Endothelial cell of hepatic sinusoid (primary cell): ENCODE results near the gene FSTL5.

Experiments
- in situ Hi-C: cut with HindIII; loops from 2 replicates; pipeline ENCODE4 v1.10.0; 2017; ENCODE audit warnings: low sequenced_read_pairs

Gene FSTL5

DNA sequence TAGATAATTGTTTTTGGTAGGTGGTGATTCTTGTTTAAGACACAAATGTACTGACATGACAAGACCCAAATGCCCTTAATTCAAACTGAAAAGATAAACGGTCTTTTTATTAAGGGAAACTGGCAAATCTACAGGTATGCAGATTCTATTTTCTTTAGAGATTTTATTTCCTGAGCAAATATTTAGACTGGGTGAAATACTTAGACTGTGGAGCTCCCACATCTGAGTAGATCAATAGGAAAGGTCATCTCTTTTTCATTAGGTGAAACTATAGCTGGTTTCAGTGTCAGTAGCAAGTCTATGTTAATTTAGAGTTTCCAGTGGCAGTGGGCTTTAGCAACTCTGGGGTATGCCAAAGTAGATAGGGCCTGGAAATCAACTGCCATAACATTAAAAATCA lies 446.7 kb downstream of the FSTL5 start:
- in situ Hi-C loops, result no loop called here

DNA sequence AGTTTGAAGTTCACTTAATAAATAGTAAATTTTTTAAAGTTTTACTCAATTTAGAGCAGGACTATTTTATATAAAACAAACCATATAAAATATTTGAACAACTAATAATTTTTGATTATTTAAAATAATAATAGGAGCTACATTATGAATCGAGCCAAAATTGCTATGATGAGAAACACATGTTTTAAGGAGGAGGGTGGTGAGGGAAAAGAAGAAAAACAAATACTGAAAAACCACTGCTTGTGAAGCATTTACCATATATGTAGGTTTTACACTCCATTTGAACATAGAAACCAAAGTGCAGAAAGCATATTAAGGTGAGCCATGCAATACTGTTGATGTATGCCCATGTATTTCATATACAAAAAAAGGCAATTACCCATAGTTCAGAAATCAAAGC lies 448.9 kb downstream of the FSTL5 start:
- in situ Hi-C loops, result no loop called here

DNA sequence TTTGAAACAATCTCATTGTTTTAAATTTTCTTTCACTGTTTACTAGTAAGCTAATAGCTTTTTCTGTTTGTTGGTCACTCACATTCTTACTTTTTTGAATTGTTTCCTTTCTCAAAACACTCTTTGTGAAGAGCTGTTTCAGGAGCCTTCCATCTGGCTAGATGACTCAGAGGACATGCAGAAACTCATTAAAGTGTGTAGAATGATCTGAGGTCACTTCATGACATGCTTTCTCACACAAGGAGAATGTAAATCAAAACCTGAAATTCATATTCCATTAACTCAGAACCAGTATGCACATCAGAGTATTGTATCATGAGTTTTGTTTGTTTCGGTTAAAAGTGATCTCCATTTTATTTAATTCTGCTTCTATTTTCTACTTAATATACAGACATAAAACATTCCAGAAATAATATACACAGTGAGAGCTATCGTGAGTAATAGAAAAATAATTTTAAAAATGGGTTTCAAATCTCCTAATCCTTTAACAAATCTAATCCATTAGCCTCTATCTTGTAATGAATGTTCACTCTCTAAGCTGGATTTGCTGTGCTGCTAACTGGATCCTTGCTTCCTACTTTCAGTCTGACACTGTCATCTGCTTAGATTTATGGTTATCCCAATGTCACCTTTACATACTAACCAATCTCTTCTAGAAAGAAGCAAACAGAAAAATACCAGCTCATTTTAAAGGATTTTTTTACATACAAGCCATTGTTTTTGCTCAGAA lies 449.6 kb downstream of the FSTL5 start:
- in situ Hi-C loops, result no loop called here

DNA sequence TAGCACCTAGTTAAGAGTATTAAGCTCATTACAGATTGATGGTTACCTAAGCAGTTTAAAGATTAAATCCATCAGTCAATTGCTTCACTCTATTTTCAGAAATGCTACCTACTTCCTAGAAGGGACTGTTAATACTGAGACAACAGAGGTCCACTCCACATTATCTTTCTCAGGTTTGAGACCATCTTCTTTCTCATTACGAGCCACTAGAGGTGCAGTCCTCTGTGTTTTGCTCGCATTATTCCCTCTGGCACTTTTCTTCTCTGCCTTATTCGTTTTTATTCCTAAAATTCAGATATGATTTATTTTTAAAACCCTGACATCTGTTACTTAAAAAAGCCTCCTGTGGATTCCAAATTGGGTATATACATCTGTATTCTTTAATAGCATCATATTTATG lies 459.1 kb downstream of the FSTL5 start:
- in situ Hi-C loops, result no loop called here

DNA sequence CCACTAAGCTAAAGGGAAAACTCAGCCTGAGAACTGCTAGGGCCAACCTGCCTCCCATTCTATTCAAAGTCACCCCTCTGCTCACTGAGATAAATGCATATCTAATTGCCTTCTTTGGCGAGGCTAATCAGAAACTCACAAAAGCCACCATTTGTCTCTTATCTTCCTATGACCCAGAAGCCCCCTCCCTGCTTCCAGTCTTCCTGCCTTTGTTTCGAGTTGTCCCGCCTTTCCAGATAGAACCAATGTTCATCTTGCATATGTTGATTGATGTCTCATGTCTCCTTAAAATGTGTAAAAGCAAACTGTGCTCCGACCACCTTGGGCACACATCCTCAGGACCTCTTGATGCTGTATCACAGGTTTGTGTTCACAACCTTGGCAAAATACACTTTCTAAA lies 459.8 kb downstream of the FSTL5 start:
- in situ Hi-C loops, result no loop called here

DNA sequence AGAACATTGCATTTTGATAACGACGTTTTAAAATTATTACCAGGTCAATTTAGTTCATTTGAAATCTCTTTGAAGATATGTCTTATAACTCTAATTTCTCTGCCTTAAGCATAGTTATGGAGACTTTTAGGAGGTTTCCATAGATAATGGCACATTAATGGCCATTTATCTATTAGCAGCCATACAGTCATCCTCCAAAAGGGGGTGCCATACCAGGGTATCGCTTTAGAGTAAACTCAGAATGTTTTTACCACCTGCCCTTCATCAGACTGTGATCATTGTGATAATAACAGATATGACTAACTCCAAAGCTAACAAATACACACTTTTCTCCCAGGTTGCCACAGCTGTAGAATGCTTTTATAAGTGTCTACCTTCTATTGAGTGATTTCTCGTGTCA lies 461.5 kb downstream of the FSTL5 start:
- in situ Hi-C loops, result no loop called here

DNA sequence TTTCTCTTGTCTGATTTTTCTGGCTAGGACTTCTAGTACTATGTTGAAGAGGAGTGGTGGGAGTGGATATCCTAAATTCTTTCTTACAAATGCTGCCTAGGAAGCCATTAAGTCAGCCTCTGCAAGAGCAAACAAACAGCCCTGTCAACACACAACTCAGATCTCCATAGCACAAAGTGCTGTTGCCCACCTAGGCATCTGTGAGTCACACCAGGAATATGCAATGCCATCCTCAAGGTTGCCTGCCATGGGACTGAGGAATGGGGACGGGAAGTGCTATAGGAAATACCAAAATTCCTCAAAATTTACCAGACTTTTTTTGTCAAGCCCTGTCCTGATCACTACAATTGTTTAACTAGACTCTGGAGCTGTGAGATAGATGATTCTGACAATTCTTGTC lies 466.9 kb downstream of the FSTL5 start:
- in situ Hi-C loops, result no loop called here

DNA sequence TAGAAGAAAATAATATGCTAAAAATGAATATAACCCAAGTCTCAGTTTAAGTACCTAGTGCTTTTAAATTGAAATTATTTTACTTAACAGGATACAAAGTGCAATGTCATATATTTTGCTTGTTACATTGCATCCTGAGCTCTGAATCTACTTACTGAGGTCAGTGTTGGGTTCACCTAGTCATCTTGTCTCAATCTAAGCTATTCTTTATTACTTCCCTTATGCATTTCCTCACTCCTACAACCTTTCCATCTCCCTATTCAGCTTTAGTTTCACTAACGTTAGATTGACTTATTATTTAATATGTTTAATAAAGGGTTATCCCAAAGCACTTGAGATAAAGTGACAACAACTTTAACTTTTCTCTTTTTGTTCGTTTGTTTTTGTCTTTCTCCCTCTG lies 483.7 kb downstream of the FSTL5 start:
- in situ Hi-C loops, result no loop called here

DNA sequence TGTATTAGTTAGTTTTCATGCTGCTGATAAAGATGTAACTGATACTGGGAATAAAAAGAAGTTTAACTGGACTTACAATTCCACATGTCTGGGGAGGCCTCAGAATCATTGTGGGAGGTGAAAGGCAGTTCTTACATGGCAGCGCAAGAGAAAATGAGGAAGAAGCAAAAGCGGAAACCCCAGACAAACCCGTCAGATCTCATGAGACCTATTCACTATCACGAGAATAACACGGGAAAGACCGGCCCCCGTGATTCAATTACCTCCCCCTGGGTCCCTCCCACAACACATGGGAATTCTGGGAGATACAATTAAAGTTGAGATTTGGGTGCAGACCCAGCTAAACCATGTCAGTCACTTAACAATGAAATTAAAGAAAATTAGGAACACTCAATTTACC lies 499.1 kb downstream of the FSTL5 start:
- in situ Hi-C loops, result no loop called here

DNA sequence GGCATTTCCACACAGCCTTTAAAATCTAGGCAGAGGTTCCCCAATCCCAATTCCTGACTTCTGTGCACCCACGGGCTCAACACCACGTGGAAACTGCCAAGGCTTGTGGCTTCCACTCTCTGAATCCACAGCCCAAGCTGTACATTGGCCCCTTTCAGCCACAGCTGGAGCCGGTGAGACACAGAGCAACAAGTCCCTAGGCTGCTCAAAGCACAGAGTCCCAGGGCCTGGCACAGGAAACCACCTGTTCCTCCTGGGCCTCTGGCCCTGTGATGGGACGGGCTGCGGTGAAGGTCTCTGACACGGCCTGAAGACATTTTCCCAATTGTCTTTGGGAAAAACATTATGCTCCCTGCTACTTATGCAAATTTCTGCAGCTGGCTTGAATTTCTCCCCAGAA lies 500.0 kb downstream of the FSTL5 start:
- in situ Hi-C loops, result no loop called here

DNA sequence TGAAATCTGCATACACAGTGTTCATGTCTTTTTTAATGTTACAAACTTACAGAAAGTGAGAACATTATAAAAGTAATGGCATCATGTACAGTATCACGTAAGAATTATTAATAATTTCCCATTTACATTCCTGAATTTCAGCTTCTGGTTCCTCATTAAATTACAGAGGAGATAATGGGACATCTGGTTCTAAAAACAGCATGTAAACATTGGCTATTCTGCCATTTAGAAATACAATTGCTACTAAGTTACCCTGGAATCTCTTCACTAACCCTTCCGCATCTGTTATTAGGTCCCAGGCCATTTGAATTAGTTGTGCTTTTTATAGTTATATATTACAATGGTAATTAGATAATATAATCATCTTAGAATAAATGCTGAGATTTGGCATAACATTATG lies 505.1 kb downstream of the FSTL5 start:
- in situ Hi-C loops, result no loop called here

DNA sequence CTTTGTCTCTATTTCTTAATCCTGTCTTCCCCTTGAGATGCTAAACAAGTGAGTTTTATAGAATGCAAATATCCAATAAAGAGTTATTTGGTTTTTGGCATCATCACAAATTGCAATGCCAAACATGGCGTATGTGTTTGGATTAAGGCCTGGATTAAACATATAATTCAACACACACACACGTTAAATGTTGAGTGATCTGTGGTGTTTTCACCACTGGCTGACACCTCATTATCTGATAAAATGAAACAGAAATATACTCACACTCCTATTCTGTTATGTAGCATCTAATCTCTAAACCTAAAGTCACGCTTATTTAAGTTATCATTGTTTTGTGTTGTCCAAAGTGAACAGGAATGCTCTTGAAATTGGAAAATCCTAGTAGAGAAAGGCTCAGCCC lies 506.2 kb downstream of the FSTL5 start:
- in situ Hi-C loops, result no loop called here

DNA sequence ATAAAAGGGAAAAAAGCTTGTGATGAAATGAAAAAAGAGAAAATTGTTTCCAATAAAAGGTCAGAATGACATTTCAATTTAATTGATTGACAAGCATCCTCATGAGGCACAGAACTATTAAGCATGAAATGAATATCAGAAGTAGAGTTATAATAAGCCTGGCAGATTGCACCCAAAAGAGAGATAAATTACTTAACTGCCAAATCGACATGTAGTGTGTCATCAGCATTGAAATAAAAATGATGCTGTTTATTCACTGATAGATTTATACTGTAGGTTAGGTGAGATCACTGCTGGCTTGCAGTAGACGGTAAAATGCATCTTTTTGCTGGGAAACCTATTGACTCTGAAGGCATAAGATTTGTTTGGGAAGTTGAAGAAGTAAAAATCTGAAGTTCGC lies 507.2 kb downstream of the FSTL5 start:
- in situ Hi-C loops, result no loop called here

DNA sequence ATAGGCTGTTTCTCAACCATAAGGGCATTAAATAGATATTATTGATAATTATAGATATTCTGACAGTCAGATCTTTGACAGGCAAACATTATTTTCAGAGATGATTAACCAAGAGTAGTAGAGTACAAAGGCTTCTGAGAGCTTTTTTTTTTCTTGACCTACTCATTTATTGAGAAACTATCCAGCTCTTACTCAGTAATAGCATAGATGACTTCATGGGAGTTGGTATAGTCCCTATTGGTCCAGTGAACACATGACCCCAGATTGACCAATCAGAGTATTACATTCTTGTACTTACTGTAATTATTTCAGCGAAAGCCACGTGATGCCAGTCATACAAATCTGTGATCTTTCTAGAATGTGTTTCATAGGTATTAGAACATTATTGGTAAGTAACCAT lies 508.7 kb downstream of the FSTL5 start:
- in situ Hi-C loops, result no loop called here

DNA sequence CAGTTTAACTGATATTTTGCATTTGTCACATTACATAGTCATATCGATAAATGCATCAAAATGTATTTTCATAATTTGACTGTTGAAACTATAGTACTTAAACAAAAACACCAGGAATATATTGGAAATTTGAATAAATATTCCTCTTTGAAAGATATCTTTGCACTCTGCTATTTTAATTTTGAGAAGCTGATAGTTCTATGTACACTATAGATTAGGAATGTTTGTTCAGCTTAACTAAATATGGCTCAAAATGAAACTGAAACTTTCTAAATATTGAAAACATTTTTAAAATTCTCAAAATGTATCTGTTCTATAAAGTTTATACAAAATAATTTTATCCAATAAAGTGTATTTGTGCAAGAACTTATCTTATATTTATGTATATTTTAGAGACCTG lies 510.1 kb downstream of the FSTL5 start:
- in situ Hi-C loops, result no loop called here

DNA sequence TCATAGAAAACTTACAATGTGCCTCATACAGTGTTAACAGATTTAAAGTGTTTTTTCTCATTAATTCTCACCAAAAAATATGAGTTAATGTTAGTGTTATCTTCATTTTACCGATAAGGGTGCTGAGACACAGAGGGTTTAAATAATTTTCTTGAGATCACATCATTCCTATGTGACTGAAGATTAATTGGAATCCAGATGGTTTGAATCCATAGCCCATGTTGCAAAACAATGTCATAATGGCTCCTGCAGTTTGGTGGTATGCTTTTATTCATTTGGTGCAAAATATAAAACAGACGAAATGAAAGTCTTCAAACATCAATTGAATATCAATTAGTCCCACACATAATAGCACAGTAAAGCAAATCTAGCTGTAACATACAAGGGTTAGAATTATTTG lies 512.2 kb downstream of the FSTL5 start:
- in situ Hi-C loops, result no loop called here

DNA sequence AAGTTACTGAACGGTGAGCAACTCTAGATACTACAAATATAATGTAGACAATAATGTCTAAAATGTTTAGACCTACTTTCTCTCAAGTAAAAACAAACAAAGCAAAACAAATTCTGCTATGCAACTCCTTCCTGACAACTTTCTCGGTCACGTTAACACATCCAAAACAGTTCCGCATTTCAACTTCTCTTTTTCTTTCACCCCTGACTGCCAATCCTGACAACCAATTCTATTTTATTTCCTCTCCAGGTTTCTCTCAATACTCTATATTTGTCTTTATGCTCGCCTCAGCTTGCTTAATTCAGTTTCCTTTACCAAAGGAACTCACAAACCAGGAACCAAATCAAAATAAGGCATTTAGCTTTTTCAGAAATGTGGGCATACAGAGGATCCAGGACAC lies 513.0 kb downstream of the FSTL5 start:
- in situ Hi-C loops, result no loop called here

DNA sequence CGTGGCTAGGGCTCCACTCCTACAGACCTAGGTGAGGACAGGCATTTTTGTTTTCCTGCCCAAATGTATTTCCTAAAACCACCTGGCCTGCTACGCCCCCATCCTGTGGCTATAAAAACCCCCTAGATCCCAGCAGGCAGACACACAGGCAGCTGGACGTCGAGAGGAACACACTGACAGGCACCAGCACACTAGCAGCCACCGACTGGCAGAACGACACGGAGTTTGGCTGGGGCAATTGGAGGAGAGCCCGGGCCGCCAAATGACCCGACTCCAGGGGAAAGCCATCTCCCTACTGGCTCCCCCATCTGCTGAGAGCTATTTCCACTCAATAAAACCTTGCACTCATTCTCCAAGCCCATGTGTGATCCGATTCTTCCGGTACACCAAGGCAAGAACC lies 516.0 kb downstream of the FSTL5 start:
- in situ Hi-C loops, result no loop called here

DNA sequence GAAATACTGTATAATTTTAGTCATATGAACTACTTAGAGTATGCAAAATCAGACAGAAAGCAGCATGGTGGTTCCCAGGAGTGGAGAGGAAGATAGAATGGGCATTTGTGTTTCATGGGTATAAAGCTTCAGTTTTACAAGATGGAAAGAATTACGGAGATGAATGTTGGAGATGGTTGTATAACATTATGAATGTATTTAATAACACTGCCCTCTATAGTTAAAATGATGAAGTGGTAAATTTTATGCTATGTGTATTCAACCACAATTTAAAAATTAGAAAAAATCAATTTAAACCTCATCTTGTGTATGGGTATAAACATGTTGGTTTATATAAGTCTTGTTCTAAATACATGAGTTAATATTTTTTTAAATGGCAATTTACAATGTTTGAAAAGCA lies 521.1 kb downstream of the FSTL5 start:
- in situ Hi-C loops, result no loop called here

DNA sequence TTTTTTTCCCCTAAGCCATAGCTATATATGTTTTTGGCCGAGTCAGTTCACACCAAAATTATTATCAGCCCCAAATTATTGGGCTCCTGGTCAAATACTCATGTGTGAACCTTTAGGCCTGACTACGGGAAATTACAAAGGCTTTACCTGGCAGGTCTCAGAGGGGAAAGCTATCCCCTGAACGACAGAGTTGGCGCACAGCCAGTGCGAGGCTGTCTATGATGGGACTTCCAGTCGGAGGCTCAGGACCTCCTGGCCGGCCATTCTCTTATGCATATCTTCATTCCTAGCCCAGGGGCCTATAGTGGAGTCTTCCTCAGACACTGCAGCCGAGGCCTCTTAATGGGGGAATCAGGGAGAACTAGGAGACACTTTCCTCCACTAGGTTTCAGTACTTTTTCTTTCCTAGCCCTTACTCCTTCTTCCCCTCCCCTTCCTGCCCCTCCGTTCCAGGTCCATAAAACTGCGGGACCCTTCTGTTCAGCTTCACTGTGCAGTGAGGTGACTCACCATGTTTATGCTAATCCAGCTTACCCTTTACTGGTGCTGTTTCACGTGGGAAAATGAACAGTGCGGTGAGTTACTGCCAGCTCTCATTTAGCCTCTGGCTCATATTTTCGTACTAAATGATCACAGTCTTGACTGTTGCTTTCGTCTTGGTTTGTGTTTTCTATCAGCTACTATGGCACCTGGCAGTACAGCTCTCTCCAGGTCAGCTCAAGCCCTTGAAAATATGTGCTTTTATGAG lies 533.9 kb downstream of the FSTL5 start:
- in situ Hi-C loops, result no loop called here

DNA sequence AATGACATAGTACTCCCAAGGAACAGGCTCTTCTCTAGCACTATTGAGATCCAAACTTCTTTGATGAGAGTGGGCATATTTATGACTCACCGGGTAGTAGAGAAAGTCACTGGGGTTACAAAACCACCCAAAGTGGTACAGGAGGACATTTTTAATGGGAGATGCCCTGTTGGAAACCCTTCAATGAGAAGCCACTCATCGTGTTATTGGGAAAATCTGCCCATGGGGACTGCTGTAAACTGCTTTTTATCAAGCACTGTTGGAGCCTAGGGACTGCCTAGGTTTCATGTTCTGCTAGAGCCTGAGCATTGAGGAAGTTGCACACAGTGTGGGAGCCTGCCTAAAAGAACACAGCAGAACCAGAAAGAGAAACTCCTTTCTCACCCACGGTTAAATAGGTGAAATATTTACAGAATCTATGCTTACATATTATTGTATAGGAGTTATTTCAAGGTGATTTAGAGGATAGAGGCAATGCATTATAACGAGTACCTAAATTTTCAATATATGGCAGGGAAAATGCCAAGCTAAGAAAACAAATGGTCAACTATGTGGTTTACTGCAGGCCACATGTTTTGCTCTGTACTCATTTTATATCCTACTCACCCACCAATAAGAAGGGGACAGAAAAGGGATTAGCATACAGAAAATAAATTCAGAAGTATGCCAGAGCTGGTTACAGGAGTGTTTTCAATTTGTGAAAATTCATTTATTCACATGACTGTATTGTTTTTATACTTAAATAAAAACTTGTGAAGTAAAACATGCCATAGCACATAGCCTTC lies 559.1 kb downstream of the FSTL5 start:
- in situ Hi-C loops, result no loop called here

DNA sequence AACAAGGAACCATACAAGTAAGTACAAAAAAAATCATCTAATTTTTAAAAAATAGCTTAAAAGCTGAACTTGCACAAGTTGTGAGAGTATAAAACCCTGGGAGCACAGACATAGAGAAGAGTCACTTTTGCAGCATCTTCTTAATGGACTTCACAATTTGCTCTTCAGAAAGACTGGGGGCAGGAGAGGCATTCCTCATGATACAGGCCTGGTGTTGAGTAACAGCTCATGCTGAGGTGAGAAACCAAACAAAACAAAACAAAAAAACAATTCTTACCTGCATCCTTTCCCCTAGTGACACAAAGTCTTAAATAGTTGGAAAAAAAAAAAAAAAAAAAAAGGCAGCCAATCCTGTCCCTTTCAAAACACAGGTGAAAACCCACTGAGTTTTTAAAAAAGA lies 562.8 kb downstream of the FSTL5 start:
- in situ Hi-C loops, result no loop called here
